Neural cell (in vitro differentiated cells): ENCODE results near the gene IKZF2.

Experiments used
- CTCF ChIP-seq: fragments of 450-650 bp; IDR thresholded peaks from 2 replicates; pipeline ENCODE4 v1.5.1; 2014; ENCODE audit warnings: antibody characterized with exemption, mild to moderate bottlenecking, moderate library complexity; ENCODE audit not compliant: poor library complexity, severe bottlenecking
- EP300 ChIP-seq: fragments of 450-650 bp; conservative IDR thresholded peaks from 2 replicates; pipeline ENCODE4 v1.6.1; 2014; ENCODE audit warnings: antibody characterized with exemption, mild to moderate bottlenecking, moderate library complexity; ENCODE audit not compliant: poor library complexity, severe bottlenecking
- EZH2 ChIP-seq: fragments of 200-600, 300-800 bp; shearing (Covaris generic), sonication (generic); IDR thresholded peaks from 2 replicates; pipeline ENCODE4 v1.6.1; 2014; ENCODE audit warnings: antibody characterized with exemption, low read length, borderline replicate concordance, mild to moderate bottlenecking; ENCODE audit not compliant: insufficient read depth, poor library complexity, severe bottlenecking
- POLR2AphosphoS5 ChIP-seq: IDR thresholded peaks from 2 replicates; pipeline ENCODE4 v1.6.1; 2012
- RAD21 ChIP-seq: fragments of 450-650 bp; conservative IDR thresholded peaks from 2 replicates; pipeline ENCODE4 v1.6.1; 2014; ENCODE audit warnings: antibody characterized with exemption, mild to moderate bottlenecking, moderate library complexity
- REST ChIP-seq: IDR thresholded peaks from 2 replicates; pipeline ENCODE4 v1.6.1; 2012; ENCODE audit warnings: borderline replicate concordance
- SMC3 ChIP-seq: fragments of 450-650 bp; conservative IDR thresholded peaks from 2 replicates; pipeline ENCODE4 v1.6.1; 2014; ENCODE audit warnings: antibody characterized with exemption, mild to moderate bottlenecking, moderate library complexity; ENCODE audit not compliant: poor library complexity

- no peak for TF ChIP-seq CTCF
- no peak for TF ChIP-seq POLR2AphosphoS5
- no peak for TF ChIP-seq EZH2
- TF ChIP-seq EP300, result no peak
- no peak for TF ChIP-seq SMC3
- TF ChIP-seq RAD21, result no peak
- TF ChIP-seq REST, result no peak
These were observed 190.2 kb downstream of the IKZF2 start for GRCh38 chr2:212961255-212961654.
